Spleen (tissue), 11 donors: ENCODE results near the gene TTLL1. TPM values are rescaled to one million over a fixed set of nuclear protein-coding genes. Genes with fewer than 3 reads are reported as not detected.

Experiments used
- DNase-seq: peaks from one replicate; pipeline ENCODE4 v3.0.0-alpha.2; 2020
- H3K27ac ChIP-seq, 8 donors: fragments of 200-600 bp; sonication (generic) in 7 of 8; 1 replicate in 4 of 8; 2 replicates in 4 of 8; pipeline versions ENCODE4 v1.5.0 to v1.8.0; 2016 to 2021; ENCODE audit warnings: inconsistent platforms in 4 of 8, mild to moderate bottlenecking in 4 of 8, moderate library complexity in 1 of 8
- H3K27me3 ChIP-seq, 7 donors: fragments of 200-600 bp; sonication (generic) in 6 of 7; replicated peaks in 1 of 7; 1 replicate in 4 of 7; 2 replicates in 3 of 7; pipeline versions ENCODE4 v1.5.0 to v1.8.0; 2016 to 2021; ENCODE audit warnings: inconsistent platforms in 3 of 7, mild to moderate bottlenecking in 1 of 7
- H3K36me3 ChIP-seq, 6 donors: fragments of 200-600 bp; sonication (generic) in 5 of 6; 1 replicate in 4 of 6; 2 replicates in 2 of 6; pipeline versions ENCODE4 v1.5.0 to v1.8.0; 2016 to 2021; ENCODE audit warnings: inconsistent platforms in 2 of 6
- H3K4me1 ChIP-seq, 6 donors: fragments of 200-600 bp; sonication (generic) in 5 of 6; 1 replicate in 3 of 6; 2 replicates in 3 of 6; pipeline versions ENCODE4 v1.5.0 to v1.8.0; 2016 to 2021; ENCODE audit warnings: inconsistent platforms in 3 of 6
- H3K4me3 ChIP-seq, 8 donors: fragments of 200-600 bp; sonication (generic) in 7 of 8; 1 replicate in 4 of 8; 2 replicates in 4 of 8; pipeline versions ENCODE4 v1.5.0 to v1.8.0; 2016 to 2021; ENCODE audit warnings: inconsistent platforms in 4 of 8, mild to moderate bottlenecking in 4 of 8, moderate library complexity in 2 of 8
- H3K9me3 ChIP-seq, 8 donors: fragments of 200-600 bp; sonication (generic) in 7 of 8; 1 replicate in 4 of 8; 2 replicates in 4 of 8; pipeline versions ENCODE4 v1.5.0 to v1.8.0; 2016 to 2021; ENCODE audit warnings: inconsistent platforms in 4 of 8
- POLR2A ChIP-seq, 3 donors: fragments of 450-650 bp; IDR thresholded peaks; one replicate each; pipeline ENCODE4 v1.5.1; 2017; ENCODE audit warnings: antibody characterized with exemption in 3 of 3, mild to moderate bottlenecking in 1 of 3
- POLR2AphosphoS5 ChIP-seq, 3 donors: sonication (generic); formaldehyde crosslinking; IDR thresholded peaks; one replicate each; pipeline ENCODE4 v1.5.1; 2017; ENCODE audit warnings: antibody characterized with exemption in 3 of 3
- WGBS, 5 donors: extraction: QIAGEN DNeasy Blood & Tissue Kit in 3 of 5; methylation state at CpG; one replicate each; pipeline versions ENCODE4 v1.1.5 to v1.1.7; 2013 to 2018; 5-methylcytosine and 5-hydroxymethylcytosine counted together
- intact Hi-C: fragments of 100-400 bp; cut with DNase I; formaldehyde crosslinking; loops from one replicate; pipeline ENCODE4 v1.15.0; 2023; ENCODE audit warnings: low total_unique reads
- polyA plus RNA-seq, 3 donors: library from polyadenylated mRNA; stranded (reverse); fragments of 200-250 nt; gene quantifications; one replicate each; pipeline ENCODE4 v1.2.1, GENCODE V29; 2013
- total RNA-seq, 7 donors: library from RNA; depleted of rRNA in 3 of 7; stranded (reverse); fragments of >200 nt in 3 of 7; fragmentation: NEBNext Ultra II Directional in 4 of 7; extraction: Animal tissue kit (Norgen Biotek cat#: 25700) in 4 of 7; gene quantifications; one replicate each; pipeline versions ENCODE4 v1.1.0 to v1.2.1, GENCODE V29; 2016 to 2021
- TF ChIP-seq, protein P1 (sequence below), 11 experiments: fragments of 200-600 bp in 7 of 11; fragments of 450-650 bp in 4 of 11; sonication (generic) in 4 of 11; IDR thresholded peaks in 8 of 11; conservative IDR thresholded peaks in 3 of 11; 1 replicate in 7 of 11; 2 replicates in 4 of 11; pipeline versions ENCODE4 v1.4.0 to v1.8.0; 2016 to 2021; ENCODE audit warnings: antibody characterized with exemption in 11 of 11, inconsistent platforms in 4 of 11, mild to moderate bottlenecking in 1 of 11
- donor health status: healthy with polysubstance abuse.
- donor health status: DM: no; HTN: no; CAD: no; lungs with moderate emphysema.
- donor health status: DM: no; HTN: no; CAD: no.
- donor health status: Bipolar disorder and iron deficiency.
- donor health status: healthy.
- donor health status: DM: no; HTN: no; CAD: no.
- donor health status: DM: yes; HTN: yes; CAD: no.

TTLL1 gene
- total and polyA plus RNA-seq, 10 donors: 2.8 to 5.6 (median 3.6) TPM

DNA sequence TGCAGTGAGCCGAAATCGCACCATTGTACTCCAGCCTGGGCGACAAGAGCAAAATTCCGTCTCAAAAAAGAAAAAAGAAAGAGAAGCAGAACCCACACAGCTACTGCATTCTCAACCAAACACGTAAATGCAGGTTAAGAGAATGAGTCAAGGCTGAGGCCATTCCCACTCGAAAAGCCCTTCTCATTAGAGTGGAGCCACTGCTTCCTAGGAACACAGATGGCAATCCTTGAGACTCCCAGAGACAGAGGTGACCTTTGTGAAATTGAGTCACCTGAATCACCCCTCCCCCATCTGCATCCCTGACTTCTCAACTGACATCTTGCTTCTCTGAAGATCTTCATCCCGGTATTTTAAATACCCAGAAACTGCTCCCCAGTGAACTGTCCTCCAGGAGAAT is 82.4 kb downstream of the TTLL1 start:
- Histone ChIP-seq H3K27me3 (no peaks in the 10 kb centered on the region), H3K27ac (no peak overlapping the region), H3K4me3 (no peak overlapping the region), H3K9me3 (no peaks in the 10 kb centered on the region), H3K36me3 (no peaks in the 10 kb centered on the region), H3K4me1 (peaks cover 12 to 92% (median 53%) of the 10 kb centered on the region in 6 donors)
- 87 to 98% (median 93%) methylated on average over 7 of the region's 7 CpGs for WGBS, 5 donors
- TF ChIP-seq, protein P1, sequence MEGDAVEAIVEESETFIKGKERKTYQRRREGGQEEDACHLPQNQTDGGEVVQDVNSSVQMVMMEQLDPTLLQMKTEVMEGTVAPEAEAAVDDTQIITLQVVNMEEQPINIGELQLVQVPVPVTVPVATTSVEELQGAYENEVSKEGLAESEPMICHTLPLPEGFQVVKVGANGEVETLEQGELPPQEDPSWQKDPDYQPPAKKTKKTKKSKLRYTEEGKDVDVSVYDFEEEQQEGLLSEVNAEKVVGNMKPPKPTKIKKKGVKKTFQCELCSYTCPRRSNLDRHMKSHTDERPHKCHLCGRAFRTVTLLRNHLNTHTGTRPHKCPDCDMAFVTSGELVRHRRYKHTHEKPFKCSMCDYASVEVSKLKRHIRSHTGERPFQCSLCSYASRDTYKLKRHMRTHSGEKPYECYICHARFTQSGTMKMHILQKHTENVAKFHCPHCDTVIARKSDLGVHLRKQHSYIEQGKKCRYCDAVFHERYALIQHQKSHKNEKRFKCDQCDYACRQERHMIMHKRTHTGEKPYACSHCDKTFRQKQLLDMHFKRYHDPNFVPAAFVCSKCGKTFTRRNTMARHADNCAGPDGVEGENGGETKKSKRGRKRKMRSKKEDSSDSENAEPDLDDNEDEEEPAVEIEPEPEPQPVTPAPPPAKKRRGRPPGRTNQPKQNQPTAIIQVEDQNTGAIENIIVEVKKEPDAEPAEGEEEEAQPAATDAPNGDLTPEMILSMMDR (IDR thresholded peaks at IDR 0.05 in 8 of 11, conservative IDR thresholded peaks at IDR 0.05 in 3 of 11): no peak
- no peak for DNase-seq
- intact Hi-C loops: no loop called here

- DNase-seq: peak; percentile 8
- Histone ChIP-seq H3K4me3 (no peak overlapping the region), H3K4me1 (peaks cover 19 to 92% (median 58%) of the 10 kb centered on the region in 6 donors), H3K27me3 (no peaks in the 10 kb centered on the region), H3K36me3 (no peaks in the 10 kb centered on the region), H3K27ac (no peak overlapping the region), H3K9me3 (no peaks in the 10 kb centered on the region)
- 95 to 97% (median 97%) methylated on average over 5 of the region's 5 CpGs for WGBS, 5 donors
- intact Hi-C loops: no loop called here
- TF ChIP-seq POLR2AphosphoS5 (IDR thresholded peaks at IDR 0.05) (no peak), POLR2A (IDR thresholded peaks at IDR 0.05) (no peak)
- TF ChIP-seq, protein P1 (IDR thresholded peaks at IDR 0.05 in 8 of 11, conservative IDR thresholded peaks at IDR 0.05 in 3 of 11): no peak
These were observed 83.1 kb downstream of the TTLL1 start for GRCh38 chr22:43006016-43006505.

- no peaks in the 10 kb centered on the region for H3K27me3 ChIP-seq
- no peaks in the 10 kb centered on the region for H3K9me3 ChIP-seq
- no peak for TF ChIP-seq POLR2AphosphoS5 (IDR thresholded peaks at IDR 0.05)
- no peak for TF ChIP-seq POLR2A (IDR thresholded peaks at IDR 0.05)
- TF ChIP-seq, protein P1 (IDR thresholded peaks at IDR 0.05 in 8 of 11, conservative IDR thresholded peaks at IDR 0.05 in 3 of 11): no peak
- H3K27ac ChIP-seq: no peak overlapping the region
- H3K4me1 ChIP-seq: peaks cover 22 to 92% (median 67%) of the 10 kb centered on the region in 6 donors
- no peak overlapping the region for H3K4me3 ChIP-seq
- DNase-seq: no peak
- no peaks in the 10 kb centered on the region for H3K36me3 ChIP-seq
- intact Hi-C loops: no loop called here
- whole genome bisulfite sequencing, 5 donors: 78 to 85% (median 80%) methylated on average over 2 of the region's 2 CpGs
These were observed 84.1 kb downstream of the TTLL1 start for GRCh38 chr22:43005106-43005505.

DNA sequence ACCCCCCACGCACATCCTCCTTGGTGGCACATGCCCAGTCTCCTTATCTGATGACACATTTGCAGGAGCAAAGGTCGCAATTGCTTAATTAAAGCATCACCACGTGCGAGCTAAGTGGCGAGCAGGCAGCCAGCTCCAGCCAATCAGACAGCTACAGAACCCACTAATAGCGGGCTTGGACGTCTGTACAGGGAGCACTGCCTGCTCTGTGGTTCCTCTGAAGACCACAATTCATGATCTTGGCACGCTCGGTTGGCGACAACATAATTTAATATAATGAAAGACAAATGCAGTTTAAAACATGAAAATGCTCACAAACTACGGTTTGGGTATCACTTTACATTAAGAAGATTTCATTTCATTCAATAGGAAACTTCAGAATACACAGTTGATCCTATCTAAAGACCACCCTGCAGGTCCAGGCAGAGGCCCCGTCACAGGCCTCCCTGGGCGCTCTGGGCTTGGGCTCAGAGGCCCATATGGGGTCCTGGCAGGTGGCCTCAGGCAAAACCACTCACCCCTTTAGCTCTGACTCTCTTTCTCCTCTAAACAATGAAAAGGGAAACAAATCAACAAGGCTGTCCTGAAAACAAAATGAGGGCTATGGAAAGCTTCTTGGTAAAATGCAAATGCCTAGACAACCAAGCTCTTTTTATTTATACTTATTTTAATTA is 84.7 kb downstream of the TTLL1 start:
- Histone ChIP-seq H3K4me1 (peaks cover 22 to 92% (median 69%) of the 10 kb centered on the region in 6 donors), H3K9me3 (no peaks in the 10 kb centered on the region), H3K27ac (peak overlapping the region in 1 of 8 donors; percentile 7), H3K36me3 (no peaks in the 10 kb centered on the region), H3K4me3 (no peak overlapping the region), H3K27me3 (no peaks in the 10 kb centered on the region)
- peak; percentile 58 for DNase-seq
- TF ChIP-seq POLR2AphosphoS5 (IDR thresholded peaks at IDR 0.05): peak in 1 of 3 donors; percentile 12
- TF ChIP-seq, protein P1 (IDR thresholded peaks at IDR 0.05 in 8 of 11, conservative IDR thresholded peaks at IDR 0.05 in 3 of 11): no peak
- no peak for TF ChIP-seq POLR2A (IDR thresholded peaks at IDR 0.05)
- 46 to 74% (median 48%) methylated on average over 9 to 13 of the region's 13 CpGs for WGBS, 5 donors
- intact Hi-C loops: no loop called here
